Measurements from ENCODE around the gene TIFAB.

The TIFAB gene

GRCh38 chr5:135440916-135441315 lies 11.2 kb downstream of the TIFAB start:
- H3K79me2 ChIP-seq (ENCODE audit: control insufficient read depth, insufficient read depth, low read length, unreplicated experiment) = no peaks in the 10 kb centered on the region
- no peaks in the 10 kb centered on the region for H3K36me3 ChIP-seq (ENCODE audit: insufficient read depth, low read length)
- peaks cover 16% of the 10 kb centered on the region for H3K4me1 ChIP-seq (ENCODE audit: control insufficient read depth, insufficient read depth, low read length, unreplicated experiment)
- H2AFZ ChIP-seq (ENCODE audit: low read length, unreplicated experiment) = no peak overlapping the region
- no peak overlapping the region for H3K4me3 ChIP-seq (ENCODE audit: low read depth, low read length)
- H3K27ac ChIP-seq (ENCODE audit: low read depth, low read length) = no peak overlapping the region
- no peaks in the 10 kb centered on the region for H3K27me3 ChIP-seq (ENCODE audit: insufficient read depth, low read length)

- Histone ChIP-seq H3K36me3 (ENCODE audit: insufficient read depth, low read length) (no peaks in the 10 kb centered on the region), H2AFZ (ENCODE audit: low read length, unreplicated experiment) (no peak overlapping the region), H3K4me1 (ENCODE audit: control insufficient read depth, insufficient read depth, low read length, unreplicated experiment) (peaks cover 16% of the 10 kb centered on the region), H3K27ac (ENCODE audit: low read depth, low read length) (no peak overlapping the region), H3K27me3 (ENCODE audit: insufficient read depth, low read length) (no peaks in the 10 kb centered on the region), H3K4me3 (ENCODE audit: low read depth, low read length) (no peak overlapping the region), H3K79me2 (ENCODE audit: control insufficient read depth, insufficient read depth, low read length, unreplicated experiment) (no peaks in the 10 kb centered on the region)
Measured at GRCh38 chr5:135439231-135440205, 12.6 kb downstream of the TIFAB start.

GRCh38 chr5:135438636-135439221 lies 13.4 kb downstream of the TIFAB start:
- H3K27ac ChIP-seq (ENCODE audit: low read depth, low read length) = no peak overlapping the region
- no peaks in the 10 kb centered on the region for H3K36me3 ChIP-seq (ENCODE audit: insufficient read depth, low read length)
- H3K4me3 ChIP-seq (ENCODE audit: low read depth, low read length) = no peak overlapping the region
- peaks cover 20% of the 10 kb centered on the region for H3K4me1 ChIP-seq (ENCODE audit: control insufficient read depth, insufficient read depth, low read length, unreplicated experiment)
- no peaks in the 10 kb centered on the region for H3K27me3 ChIP-seq (ENCODE audit: insufficient read depth, low read length)
- H3K79me2 ChIP-seq (ENCODE audit: control insufficient read depth, insufficient read depth, low read length, unreplicated experiment) = no peaks in the 10 kb centered on the region
- H2AFZ ChIP-seq (ENCODE audit: low read length, unreplicated experiment) = no peak overlapping the region

- Histone ChIP-seq H3K36me3 (ENCODE audit: insufficient read depth, low read length) (no peaks in the 10 kb centered on the region), H3K27me3 (ENCODE audit: insufficient read depth, low read length) (no peaks in the 10 kb centered on the region), H3K79me2 (ENCODE audit: control insufficient read depth, insufficient read depth, low read length, unreplicated experiment) (no peaks in the 10 kb centered on the region), H3K4me3 (ENCODE audit: low read depth, low read length) (no peak overlapping the region), H2AFZ (ENCODE audit: low read length, unreplicated experiment) (peak overlapping the region; percentile 21), H3K27ac (ENCODE audit: low read depth, low read length) (no peak overlapping the region), H3K4me1 (ENCODE audit: control insufficient read depth, insufficient read depth, low read length, unreplicated experiment) (peaks cover 25% of the 10 kb centered on the region)
Measured at GRCh38 chr5:135437796-135438560, 14.2 kb downstream of the TIFAB start.

- Histone ChIP-seq H3K27ac (ENCODE audit: low read depth, low read length) (no peak overlapping the region), H3K4me3 (ENCODE audit: low read depth, low read length) (no peak overlapping the region), H2AFZ (ENCODE audit: low read length, unreplicated experiment) (peak overlapping the region; percentile 21), H3K79me2 (ENCODE audit: control insufficient read depth, insufficient read depth, low read length, unreplicated experiment) (no peaks in the 10 kb centered on the region), H3K27me3 (ENCODE audit: insufficient read depth, low read length) (no peaks in the 10 kb centered on the region), H3K36me3 (ENCODE audit: insufficient read depth, low read length) (no peaks in the 10 kb centered on the region), H3K4me1 (ENCODE audit: control insufficient read depth, insufficient read depth, low read length, unreplicated experiment) (peaks cover 25% of the 10 kb centered on the region)
Measured at GRCh38 chr5:135437422-135437795, 14.7 kb downstream of the TIFAB start.

GRCh38 chr5:135436951-135437418 lies 15.2 kb downstream of the TIFAB start:
- Histone ChIP-seq H3K27ac (ENCODE audit: low read depth, low read length) (no peak overlapping the region), H3K4me1 (ENCODE audit: control insufficient read depth, insufficient read depth, low read length, unreplicated experiment) (peaks cover 25% of the 10 kb centered on the region), H3K4me3 (ENCODE audit: low read depth, low read length) (no peak overlapping the region), H3K36me3 (ENCODE audit: insufficient read depth, low read length) (no peaks in the 10 kb centered on the region), H3K79me2 (ENCODE audit: control insufficient read depth, insufficient read depth, low read length, unreplicated experiment) (no peaks in the 10 kb centered on the region), H2AFZ (ENCODE audit: low read length, unreplicated experiment) (no peak overlapping the region), H3K27me3 (ENCODE audit: insufficient read depth, low read length) (no peaks in the 10 kb centered on the region)

- H3K27me3 ChIP-seq (ENCODE audit: insufficient read depth, low read length) = no peaks in the 10 kb centered on the region
- H3K4me3 ChIP-seq (ENCODE audit: low read depth, low read length) = no peak overlapping the region
- H3K27ac ChIP-seq (ENCODE audit: low read depth, low read length) = no peak overlapping the region
- no peak overlapping the region for H2AFZ ChIP-seq (ENCODE audit: low read length, unreplicated experiment)
- H3K79me2 ChIP-seq (ENCODE audit: control insufficient read depth, insufficient read depth, low read length, unreplicated experiment) = no peaks in the 10 kb centered on the region
- peaks cover 25% of the 10 kb centered on the region for H3K4me1 ChIP-seq (ENCODE audit: control insufficient read depth, insufficient read depth, low read length, unreplicated experiment)
- no peaks in the 10 kb centered on the region for H3K36me3 ChIP-seq (ENCODE audit: insufficient read depth, low read length)
Measured at GRCh38 chr5:135435467-135436330, 16.5 kb downstream of the TIFAB start.

GRCh38 chr5:135434591-135435466 lies 17.3 kb downstream of the TIFAB start:
- Histone ChIP-seq H3K27me3 (ENCODE audit: insufficient read depth, low read length) (no peaks in the 10 kb centered on the region), H3K4me1 (ENCODE audit: control insufficient read depth, insufficient read depth, low read length, unreplicated experiment) (peaks cover 25% of the 10 kb centered on the region), H2AFZ (ENCODE audit: low read length, unreplicated experiment) (no peak overlapping the region), H3K79me2 (ENCODE audit: control insufficient read depth, insufficient read depth, low read length, unreplicated experiment) (no peaks in the 10 kb centered on the region), H3K36me3 (ENCODE audit: insufficient read depth, low read length) (no peaks in the 10 kb centered on the region), H3K4me3 (ENCODE audit: low read depth, low read length) (no peak overlapping the region), H3K27ac (ENCODE audit: low read depth, low read length) (no peak overlapping the region)

- Histone ChIP-seq H3K4me1 (ENCODE audit: control insufficient read depth, insufficient read depth, low read length, unreplicated experiment) (peaks cover 25% of the 10 kb centered on the region), H3K36me3 (ENCODE audit: insufficient read depth, low read length) (no peaks in the 10 kb centered on the region), H3K27ac (ENCODE audit: low read depth, low read length) (no peak overlapping the region), H2AFZ (ENCODE audit: low read length, unreplicated experiment) (no peak overlapping the region), H3K79me2 (ENCODE audit: control insufficient read depth, insufficient read depth, low read length, unreplicated experiment) (no peaks in the 10 kb centered on the region), H3K4me3 (ENCODE audit: low read depth, low read length) (no peak overlapping the region), H3K27me3 (ENCODE audit: insufficient read depth, low read length) (no peaks in the 10 kb centered on the region)
Measured at GRCh38 chr5:135433681-135434426, 18.3 kb downstream of the TIFAB start.
